GM18505 (cell line): ENCODE measurements around the gene TMEM87A.

ENCODE experiments used
- ATAC-seq: cut with Tn5 transposase; IDR thresholded peaks from one replicate; pipeline ENCODE4 v1.9.1; 2021; ENCODE audit not compliant: unreplicated experiment
- POLR2A ChIP-seq: IDR thresholded peaks from 4 replicates; pipeline ENCODE4 v1.6.1; 2011; ENCODE audit warnings: borderline replicate concordance; ENCODE audit not compliant: insufficient read depth, insufficient read length; ENCODE audit errors: extremely low read depth

TMEM87A gene

GRCh38 chr15:42182961-42183360, 90.3 kb downstream of the TMEM87A start:
- no peak for ATAC-seq
- no peak for TF ChIP-seq POLR2A

DNA sequence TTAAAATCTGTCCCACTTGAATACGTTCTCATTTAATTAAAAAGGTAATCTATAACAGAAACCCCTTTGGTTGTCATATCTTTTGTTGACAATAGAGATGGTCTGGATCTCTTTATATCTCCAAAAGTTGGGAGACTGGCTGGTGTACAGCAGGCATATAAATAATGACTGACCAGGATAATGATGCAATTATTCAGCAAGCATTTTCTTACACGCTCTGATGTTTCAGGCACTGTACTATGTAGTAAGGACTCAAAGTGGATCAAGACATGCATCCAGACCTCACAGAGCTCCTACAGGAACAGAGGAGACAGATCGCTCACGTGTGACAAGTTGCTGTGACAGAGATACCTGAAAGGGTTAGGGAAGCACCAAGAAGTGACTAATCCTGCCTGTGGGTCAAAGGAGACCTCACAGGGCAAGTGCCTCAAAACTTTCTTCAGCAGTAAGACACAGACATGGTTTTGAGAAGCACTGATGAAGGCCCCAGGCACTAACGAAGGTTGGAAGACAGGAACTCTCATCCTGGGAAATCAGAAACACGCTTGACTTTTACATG, 90.8 kb downstream of the TMEM87A start:
- no peak for TF ChIP-seq POLR2A
- no peak for ATAC-seq

DNA sequence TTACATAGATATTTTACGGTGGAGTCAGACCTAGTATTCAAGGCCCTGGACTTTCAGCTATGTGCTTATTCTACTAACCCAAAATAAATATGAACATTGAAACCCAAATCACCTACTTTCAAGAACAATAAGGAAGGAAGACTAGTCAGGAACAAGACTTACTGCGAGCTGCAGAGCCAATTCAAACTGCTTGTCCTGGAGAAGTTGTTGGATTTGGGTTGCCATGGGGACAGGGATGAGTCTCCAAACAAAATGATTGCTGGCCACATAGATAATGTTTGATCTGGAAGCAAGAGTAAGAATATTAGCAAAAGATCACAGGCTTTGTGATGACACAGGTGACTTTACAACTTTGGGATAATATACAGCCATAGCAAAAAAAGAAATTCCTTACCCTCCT, 95.2 kb downstream of the TMEM87A start:
- no peak for ATAC-seq
- TF ChIP-seq POLR2A, result no peak

DNA sequence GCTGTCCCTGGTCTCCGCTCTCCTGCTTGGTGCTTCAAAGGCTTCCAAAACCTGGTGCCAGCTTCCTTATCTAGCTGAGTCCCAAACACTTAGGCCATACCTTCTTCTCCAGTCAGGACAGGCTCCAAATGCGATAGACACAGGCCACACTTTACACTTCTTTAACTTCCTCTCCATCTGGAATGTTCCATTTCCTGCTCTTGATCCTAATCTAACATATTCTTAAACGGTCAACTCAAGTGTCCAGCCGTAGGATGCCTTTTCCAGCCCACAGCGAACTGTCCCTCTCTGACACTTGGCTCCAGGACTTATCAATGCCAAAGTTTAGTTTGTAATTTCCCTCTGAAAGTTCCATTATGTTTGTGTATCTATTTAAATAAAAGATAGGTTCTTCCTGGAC, 97.6 kb downstream of the TMEM87A start:
- ATAC-seq, result no peak
- no peak for TF ChIP-seq POLR2A

GRCh38 chr15:42172475-42172874, 100.8 kb downstream of the TMEM87A start:
- ATAC-seq, result no peak
- TF ChIP-seq POLR2A, result no peak

DNA sequence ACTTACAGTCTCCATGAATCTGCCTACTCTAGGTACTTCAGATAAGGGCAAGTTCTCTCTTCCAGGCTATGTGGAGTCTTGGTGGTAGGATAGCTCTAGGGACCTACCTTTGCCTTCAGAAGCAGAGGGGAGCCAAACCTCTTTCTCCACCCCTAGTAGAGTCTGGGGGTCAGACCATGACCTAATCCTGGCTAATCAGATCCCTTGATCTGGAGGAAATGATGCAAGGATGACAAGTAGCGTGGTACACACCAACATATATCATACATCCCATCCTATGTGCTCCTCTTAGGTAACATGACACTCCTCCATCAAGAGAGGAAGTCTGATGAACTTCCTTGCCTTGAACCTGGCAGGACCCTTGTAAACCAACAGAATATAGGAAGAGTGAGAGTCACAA, 101.4 kb downstream of the TMEM87A start:
- no peak for TF ChIP-seq POLR2A
- ATAC-seq, result no peak

GRCh38 chr15:42171122-42171521, 102.1 kb downstream of the TMEM87A start:
- TF ChIP-seq POLR2A, result no peak
- no peak for ATAC-seq

DNA sequence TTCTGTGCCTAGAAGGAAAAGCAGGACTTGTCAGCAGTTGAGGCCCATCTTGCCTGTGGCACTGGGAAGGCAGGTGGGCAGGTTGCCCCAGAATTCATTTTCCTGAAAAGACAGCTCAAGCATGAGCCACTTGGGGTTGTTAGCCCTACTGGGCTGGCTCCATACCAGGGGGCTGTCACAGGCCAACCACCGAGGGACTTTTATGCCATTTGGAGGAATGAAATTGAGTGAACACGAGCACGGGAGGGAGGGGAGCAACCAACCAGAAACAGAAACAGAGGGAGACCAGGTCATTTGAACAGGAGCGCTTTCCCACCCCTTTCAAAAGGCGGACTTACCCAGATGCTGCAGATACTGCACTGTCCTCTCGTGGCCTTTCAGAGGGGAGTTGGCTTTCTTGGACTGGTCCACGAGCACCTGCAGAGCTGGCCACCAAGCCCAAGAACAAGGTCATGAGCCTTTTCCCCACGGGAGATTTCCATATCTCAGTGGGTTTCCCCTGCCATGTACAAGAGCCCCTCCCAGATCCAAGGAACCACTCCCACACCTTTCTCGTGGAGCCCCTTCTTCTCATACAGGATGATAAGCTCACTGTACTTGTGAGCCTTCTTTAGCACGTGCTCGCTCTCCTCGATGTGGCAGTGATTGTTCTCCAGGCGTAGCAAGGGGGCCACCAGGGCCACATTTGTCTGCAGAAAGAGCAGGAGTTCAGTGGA, 106.8 kb downstream of the TMEM87A start:
- ATAC-seq, result no peak
- TF ChIP-seq POLR2A, result no peak

- no peak for ATAC-seq
- no peak for TF ChIP-seq POLR2A
Observed at GRCh38 chr15:42165106-42165505, 108.1 kb downstream of the TMEM87A start.

DNA sequence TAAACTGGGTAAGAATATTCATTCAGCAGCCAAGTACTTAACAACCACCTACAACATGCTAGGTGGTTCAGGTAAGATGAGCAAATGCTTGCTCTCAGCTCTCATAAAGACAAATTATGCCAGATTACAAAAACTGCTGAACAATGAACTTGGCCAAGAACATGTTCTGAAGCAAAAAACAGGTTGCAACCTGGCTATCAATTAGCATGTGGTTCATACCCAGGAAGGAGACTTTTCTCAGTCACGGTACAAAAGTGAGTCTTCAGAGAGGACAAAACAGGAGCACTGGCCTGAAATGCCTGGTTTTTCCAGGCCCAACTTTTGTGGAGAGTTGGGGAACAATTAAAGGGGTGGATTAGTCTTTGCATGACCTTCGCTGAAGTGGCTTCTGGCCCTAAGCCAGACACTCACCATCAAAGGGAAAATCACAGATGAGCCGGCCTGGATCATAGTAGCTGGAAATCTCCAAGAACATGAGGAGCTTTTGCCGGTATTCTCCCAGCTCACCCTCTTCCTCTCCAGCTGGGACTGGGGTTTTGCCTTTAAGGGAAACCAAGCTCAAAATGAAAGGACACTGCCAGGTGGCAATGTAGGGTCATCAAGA, 109.2 kb downstream of the TMEM87A start:
- TF ChIP-seq POLR2A, result no peak

DNA sequence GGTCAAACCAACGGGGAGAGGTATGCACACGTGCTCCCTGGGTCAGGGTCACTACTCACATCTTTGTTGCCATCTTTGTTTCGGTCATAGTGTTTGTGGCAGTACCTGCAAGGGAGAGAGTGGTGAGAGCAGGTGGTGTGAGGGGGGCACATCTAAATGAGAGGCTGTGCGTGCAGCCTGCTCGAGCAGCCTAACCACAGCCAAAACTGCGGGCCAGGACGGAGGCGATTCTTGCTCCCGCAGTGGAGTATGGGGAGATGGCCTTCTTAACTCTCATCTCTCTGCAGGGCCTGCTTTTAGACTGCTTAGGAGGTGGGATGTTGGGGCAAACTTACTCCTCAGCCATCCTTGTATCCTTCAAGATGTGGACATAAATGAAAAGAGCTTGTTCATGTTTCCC, 109.9 kb downstream of the TMEM87A start:
- no peak for ATAC-seq

More for the DNA sequence above, 109.2 kb downstream of the TMEM87A start:
- ATAC-seq, result no peak

More for the DNA sequence above, 109.9 kb downstream of the TMEM87A start:
- TF ChIP-seq POLR2A, result no peak
